Osteocyte (in vitro differentiated cells): ENCODE measurements around the gene ZNF76. TPM values are rescaled to one million over a fixed set of nuclear protein-coding genes. Genes with fewer than 3 reads are reported as not detected.

Experiments used
- DNase-seq: peaks from one replicate; pipeline ENCODE4 v3.0.0; 2021; ENCODE audit warnings: mixed read lengths; ENCODE audit not compliant: unreplicated experiment; ENCODE audit errors: extremely low spot score
- H3K27ac Mint-ChIP-seq: one replicate; pipeline ENCODE4 v1.8.0; 2021; ENCODE audit warnings: mild to moderate bottlenecking, mixed read lengths; ENCODE audit not compliant: unreplicated experiment
- H3K27me3 Mint-ChIP-seq: one replicate; pipeline ENCODE4 v1.8.0; 2021; ENCODE audit warnings: mixed read lengths; ENCODE audit not compliant: unreplicated experiment
- H3K36me3 Mint-ChIP-seq: one replicate; pipeline ENCODE4 v1.8.0; 2021; ENCODE audit warnings: mixed read lengths; ENCODE audit not compliant: unreplicated experiment
- H3K4me1 Mint-ChIP-seq: one replicate; pipeline ENCODE4 v1.8.0; 2021; ENCODE audit warnings: mixed read lengths; ENCODE audit not compliant: unreplicated experiment
- H3K4me3 Mint-ChIP-seq: one replicate; pipeline ENCODE4 v1.8.0; 2021; ENCODE audit warnings: mild to moderate bottlenecking, moderate library complexity, mixed read lengths; ENCODE audit not compliant: unreplicated experiment
- H3K9me3 Mint-ChIP-seq: one replicate; pipeline ENCODE4 v1.8.0; 2021; ENCODE audit warnings: mixed read lengths; ENCODE audit not compliant: unreplicated experiment
- CTCF ChIP-seq: fragments of 200-600 bp; sonication (generic); IDR thresholded peaks from 2 replicates; pipeline ENCODE4 v1.5.0; 2021; ENCODE audit warnings: antibody characterized with exemption, mild to moderate bottlenecking, moderate library complexity
- total RNA-seq: library from RNA; stranded (reverse); gene quantifications from 2 replicates; pipeline ENCODE4 v1.2.1, GENCODE V29; 2021

The ZNF76 gene
- total RNA-seq, 1 donor from 2014 or later: 32.9 TPM

DNA sequence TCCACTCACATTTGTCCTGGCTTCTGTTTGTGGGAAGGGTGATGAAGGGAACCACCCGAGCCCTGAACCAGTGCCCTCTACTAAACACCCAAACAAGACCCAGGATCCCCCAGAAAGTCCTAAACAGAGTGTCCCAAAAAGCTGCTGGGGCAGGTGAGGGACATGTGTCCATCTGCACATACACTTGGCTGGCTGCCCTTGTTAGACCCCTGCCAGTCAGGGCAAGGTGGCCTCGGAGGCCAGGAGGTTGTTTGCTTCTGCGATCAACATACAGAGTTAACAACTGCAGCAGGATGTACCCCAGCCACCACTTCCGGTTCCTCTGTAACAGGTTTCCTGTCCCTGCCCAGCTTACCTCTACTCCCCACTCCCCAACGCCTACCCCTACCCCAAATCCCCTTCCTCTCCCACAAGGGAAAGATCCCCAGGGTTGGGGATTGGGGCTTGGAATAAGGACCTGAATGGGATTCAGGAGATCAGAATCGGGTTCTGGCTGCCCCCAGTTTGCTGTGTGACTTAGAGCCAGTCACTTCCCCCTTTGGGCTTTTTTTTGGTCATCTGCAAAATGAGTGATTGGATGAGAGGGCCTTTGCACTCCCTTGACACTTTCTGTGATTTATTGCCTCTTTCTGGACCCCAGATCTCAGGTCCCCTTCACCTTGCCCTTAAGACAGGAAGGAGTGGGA, 52.0 kb downstream of the ZNF76 start:
- no peak for TF ChIP-seq CTCF
- Mint-ChIP-seq H3K36me3 (no peaks in the 10 kb centered on the region), H3K4me1 (no peaks in the 10 kb centered on the region), H3K27me3 (peaks cover 28% of the 10 kb centered on the region), H3K4me3 (no peak overlapping the region), H3K27ac (no peak overlapping the region), H3K9me3 (peaks cover 1% of the 10 kb centered on the region)
- DNase-seq: no peak

DNA sequence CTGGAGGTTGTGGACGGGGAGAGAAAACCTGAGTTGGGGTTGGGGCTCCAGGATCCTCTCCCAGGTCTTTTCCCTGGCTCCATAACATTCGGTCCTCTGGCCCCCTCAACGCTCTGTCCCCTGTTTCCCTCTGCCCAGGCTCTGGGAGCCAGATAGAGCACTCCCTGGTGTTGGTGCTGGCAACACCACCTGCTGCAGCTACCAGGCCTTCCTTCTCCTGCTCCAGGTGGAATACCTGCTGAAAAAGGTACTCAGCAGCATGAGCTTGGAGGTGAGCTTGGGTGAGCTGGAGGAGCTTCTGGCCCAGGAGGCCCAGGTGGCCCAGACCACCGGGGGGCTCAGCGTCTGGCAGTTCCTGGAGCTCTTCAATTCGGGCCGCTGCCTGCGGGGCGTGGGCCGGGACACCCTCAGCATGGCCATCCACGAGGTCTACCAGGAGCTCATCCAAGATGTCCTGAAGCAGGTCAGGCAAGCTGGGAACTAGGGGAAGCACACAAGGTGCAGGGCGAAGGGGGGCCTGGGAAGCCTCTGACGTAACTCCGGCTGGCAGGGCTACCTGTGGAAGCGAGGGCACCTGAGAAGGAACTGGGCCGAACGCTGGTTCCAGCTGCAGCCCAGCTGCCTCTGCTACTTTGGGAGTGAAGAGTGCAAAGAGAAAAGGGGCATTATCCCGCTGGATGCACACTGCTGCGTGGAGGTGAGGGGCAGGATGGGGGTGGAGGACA, 52.7 kb downstream of the ZNF76 start:
- Mint-ChIP-seq H3K4me3 (no peak overlapping the region), H3K4me1 (no peaks in the 10 kb centered on the region), H3K27ac (no peak overlapping the region), H3K27me3 (peaks cover 35% of the 10 kb centered on the region), H3K36me3 (no peaks in the 10 kb centered on the region), H3K9me3 (peaks cover 5% of the 10 kb centered on the region)
- DNase-seq: no peak
- TF ChIP-seq CTCF: no peak

DNA sequence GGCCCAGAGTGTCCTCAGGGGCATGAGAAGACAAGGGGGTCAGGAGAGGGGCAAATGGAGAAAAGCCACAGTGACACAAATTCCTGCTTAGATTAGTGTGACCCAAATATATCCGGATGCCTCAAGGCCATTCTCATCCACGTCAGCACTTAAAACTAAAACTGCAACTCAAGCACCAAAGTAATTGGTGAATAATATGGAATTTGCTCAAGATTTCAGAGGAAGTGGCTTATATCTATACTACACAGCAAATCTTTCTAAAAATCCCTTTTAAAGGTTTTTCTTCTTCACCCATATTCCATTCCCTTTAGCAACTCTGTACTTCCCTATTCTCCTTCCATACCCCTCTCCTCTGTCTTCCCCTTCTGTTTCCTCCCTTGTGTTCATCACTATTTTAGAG, 53.3 kb downstream of the ZNF76 start:
- peaks cover 38% of the 10 kb centered on the region for H3K27me3 Mint-ChIP-seq
- no peak for TF ChIP-seq CTCF
- H3K4me3 Mint-ChIP-seq: no peak overlapping the region
- peaks cover 4% of the 10 kb centered on the region for H3K4me1 Mint-ChIP-seq
- no peak overlapping the region for H3K27ac Mint-ChIP-seq
- no peaks in the 10 kb centered on the region for H3K36me3 Mint-ChIP-seq
- no peak for DNase-seq
- H3K9me3 Mint-ChIP-seq: peaks cover 5% of the 10 kb centered on the region

DNA sequence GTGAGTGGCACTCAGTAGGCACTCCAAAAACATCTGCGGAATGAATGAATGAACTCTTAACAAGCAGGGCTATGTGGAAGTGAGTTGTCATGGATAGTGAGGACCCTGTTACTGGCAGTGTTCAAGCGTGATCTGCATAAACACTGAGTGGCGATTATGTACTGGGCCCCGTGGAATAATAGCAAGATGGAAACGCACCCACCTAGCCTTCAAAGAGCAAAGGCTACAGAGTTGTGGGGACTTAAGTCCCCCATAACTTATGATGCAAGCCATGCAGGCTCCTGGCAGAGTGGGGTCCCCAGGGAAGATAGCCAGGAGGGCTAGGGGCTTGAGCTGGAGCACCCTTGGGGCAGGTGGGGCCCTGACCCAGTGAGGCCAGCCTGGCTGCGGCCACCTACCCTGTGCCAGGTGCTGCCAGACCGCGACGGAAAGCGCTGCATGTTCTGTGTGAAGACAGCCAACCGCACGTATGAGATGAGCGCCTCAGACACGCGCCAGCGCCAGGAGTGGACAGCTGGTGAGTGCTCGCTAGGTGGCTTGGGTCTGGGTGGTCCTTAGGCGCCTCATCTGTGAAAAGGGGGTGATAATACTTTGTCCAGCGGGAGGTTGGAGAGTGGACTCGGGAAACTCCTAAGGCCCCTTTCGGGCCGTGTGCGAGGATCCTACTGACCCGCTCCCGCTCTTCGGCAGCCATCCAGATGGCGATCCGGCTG, 58.1 kb downstream of the ZNF76 start:
- no peak for TF ChIP-seq CTCF
- Mint-ChIP-seq H3K9me3 (peaks cover 5% of the 10 kb centered on the region), H3K36me3 (no peaks in the 10 kb centered on the region), H3K4me3 (peak overlapping the region; percentile 93), H3K27me3 (peaks cover 27% of the 10 kb centered on the region), H3K4me1 (peaks cover 14% of the 10 kb centered on the region), H3K27ac (no peak overlapping the region)
- DNase-seq: no peak
